ENCODE results near the gene LARP1.
"Not testable (repeated sequence)": the region's sequence is repeated elsewhere in the genome, so short reads cannot be mapped to it uniquely, and the experiment has no call there.

Gene LARP1

GRCh38 chr5:154820383-154820782, 65.2 kb downstream of the LARP1 start:
- Histone ChIP-seq H3K36me3 (replicated peaks) (peaks cover 53% of the 10 kb centered on the region), H3K4me3 (ENCODE audit: low read depth, low read length) (no peak overlapping the region), H3K27me3 (replicated peaks) (no peaks in the 10 kb centered on the region), H3K27ac (no peak overlapping the region)
- DNase-seq: no peak
- in situ Hi-C loops (cut with HindIII; ENCODE audit: low pct_ligation_motif_present, low sequenced_read_pairs): no loop called here
- no peak for TF ChIP-seq CTCF (IDR thresholded peaks at IDR 0.05; ENCODE audit: low read depth, low read length, missing control alignments)

- in situ Hi-C loops (cut with HindIII; ENCODE audit: low pct_ligation_motif_present, low sequenced_read_pairs); H3K4me3 ChIP-seq (ENCODE audit: low read depth, low read length); H3K27me3 ChIP-seq (replicated peaks); DNase-seq; H3K27ac ChIP-seq: not testable (repeated sequence)
- H3K36me3 ChIP-seq (replicated peaks): peaks cover 32% of the 10 kb centered on the region
Measured at GRCh38 chr5:154822896-154823295, 67.7 kb downstream of the LARP1 start.

- no peak for TF ChIP-seq CTCF (IDR thresholded peaks at IDR 0.05; ENCODE audit: low read depth, low read length, missing control alignments)
- in situ Hi-C loops (cut with HindIII; ENCODE audit: low pct_ligation_motif_present, low sequenced_read_pairs): no loop called here
- Histone ChIP-seq H3K27me3 (replicated peaks) (no peaks in the 10 kb centered on the region), H3K4me3 (ENCODE audit: low read depth, low read length) (no peak overlapping the region), H3K36me3 (replicated peaks) (peaks cover 26% of the 10 kb centered on the region), H3K27ac (no peak overlapping the region)
- DNase-seq: no peak
Measured at GRCh38 chr5:154823605-154824004, 68.4 kb downstream of the LARP1 start.

GRCh38 chr5:154824070-154824469, 68.9 kb downstream of the LARP1 start:
- H3K36me3 ChIP-seq (replicated peaks): peaks cover 23% of the 10 kb centered on the region
- H3K27ac ChIP-seq: no peak overlapping the region
- in situ Hi-C loops (cut with HindIII; ENCODE audit: low pct_ligation_motif_present, low sequenced_read_pairs): no loop called here
- DNase-seq: no peak
- no peaks in the 10 kb centered on the region for H3K27me3 ChIP-seq (replicated peaks)
- H3K4me3 ChIP-seq (ENCODE audit: low read depth, low read length): no peak overlapping the region
- no peak for TF ChIP-seq CTCF (IDR thresholded peaks at IDR 0.05; ENCODE audit: low read depth, low read length, missing control alignments)

- Histone ChIP-seq H3K4me3 (ENCODE audit: low read depth, low read length) (no peak overlapping the region), H3K27me3 (replicated peaks) (no peaks in the 10 kb centered on the region), H3K27ac (no peak overlapping the region), H3K36me3 (replicated peaks) (no peaks in the 10 kb centered on the region)
- DNase-seq: no peak
- in situ Hi-C loops (cut with HindIII; ENCODE audit: low pct_ligation_motif_present, low sequenced_read_pairs): no loop called here
- TF ChIP-seq CTCF (IDR thresholded peaks at IDR 0.05; ENCODE audit: low read depth, low read length, missing control alignments): no peak
Measured at GRCh38 chr5:154829181-154829588, 74.0 kb downstream of the LARP1 start.

GRCh38 chr5:154829589-154830218, 74.5 kb downstream of the LARP1 start:
- H3K27ac ChIP-seq: no peak overlapping the region
- H3K4me3 ChIP-seq (ENCODE audit: low read depth, low read length): no peak overlapping the region
- in situ Hi-C loops (cut with HindIII; ENCODE audit: low pct_ligation_motif_present, low sequenced_read_pairs): no loop called here
- no peaks in the 10 kb centered on the region for H3K36me3 ChIP-seq (replicated peaks)
- H3K27me3 ChIP-seq (replicated peaks): no peaks in the 10 kb centered on the region
- no peak for DNase-seq
- TF ChIP-seq CTCF (IDR thresholded peaks at IDR 0.05; ENCODE audit: low read depth, low read length, missing control alignments): no peak
